SK-N-DZ (cell line): ENCODE measurements around the gene SLC45A3.
"Not testable (repeated sequence)": the region's sequence is repeated elsewhere in the genome, so short reads cannot be mapped to it uniquely, and the experiment has no call there.

Experiments used
- DNase-seq: peaks from one replicate; pipeline ENCODE4 v3.0.0-alpha.2; 2015; ENCODE audit warnings: low spot score

SLC45A3 gene

DNA sequence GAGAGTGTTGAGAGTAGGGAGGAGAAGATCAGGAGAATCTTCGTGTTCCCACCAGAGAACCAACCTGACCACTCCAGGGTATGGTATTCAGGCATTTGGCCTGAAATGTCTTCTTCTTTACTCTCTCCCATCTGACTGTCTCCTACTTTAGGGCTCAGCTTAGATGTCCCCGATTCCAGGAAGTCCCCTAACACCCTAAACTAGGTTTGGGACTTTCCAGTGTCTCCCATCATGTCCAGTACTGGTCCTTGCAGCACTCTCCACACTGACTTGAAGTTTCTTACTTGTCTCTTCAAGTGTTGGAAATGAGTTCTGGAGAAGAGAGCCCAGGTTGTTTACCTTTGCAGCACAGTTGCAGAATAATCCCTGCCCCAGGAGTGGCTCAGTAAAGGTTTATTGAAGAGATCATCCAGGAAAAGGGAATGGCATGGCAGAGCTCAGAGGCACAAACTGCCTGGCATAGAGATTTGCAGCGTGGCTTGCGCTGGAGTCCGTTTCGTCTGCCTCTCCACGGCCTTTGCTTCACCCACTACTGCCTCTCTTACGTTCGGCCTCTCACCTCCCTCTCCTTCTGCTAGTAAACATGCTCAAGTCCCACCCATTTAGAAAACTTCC is 42.3 kb downstream of the SLC45A3 start:
- DNase-seq: no peak

DNA sequence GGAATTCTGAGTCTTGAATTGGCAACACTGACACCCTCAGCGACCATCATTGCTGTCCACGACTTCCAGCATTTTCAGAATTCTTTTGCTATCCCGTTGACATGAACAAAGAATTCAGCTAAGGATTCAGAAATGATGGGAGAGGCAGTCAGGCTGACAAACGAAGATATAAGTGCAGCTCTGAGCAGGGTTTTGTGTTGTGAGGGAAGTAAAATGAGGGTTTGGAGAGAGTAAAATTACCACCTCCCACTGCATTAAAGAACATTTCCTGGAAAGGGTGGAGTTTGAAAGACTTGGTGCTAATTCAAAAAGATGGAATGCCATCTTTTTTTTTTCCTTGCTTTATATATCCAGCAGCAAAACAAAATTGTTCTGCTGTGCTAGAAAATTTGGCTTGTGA is 43.6 kb downstream of the SLC45A3 start:
- no peak for DNase-seq

DNA sequence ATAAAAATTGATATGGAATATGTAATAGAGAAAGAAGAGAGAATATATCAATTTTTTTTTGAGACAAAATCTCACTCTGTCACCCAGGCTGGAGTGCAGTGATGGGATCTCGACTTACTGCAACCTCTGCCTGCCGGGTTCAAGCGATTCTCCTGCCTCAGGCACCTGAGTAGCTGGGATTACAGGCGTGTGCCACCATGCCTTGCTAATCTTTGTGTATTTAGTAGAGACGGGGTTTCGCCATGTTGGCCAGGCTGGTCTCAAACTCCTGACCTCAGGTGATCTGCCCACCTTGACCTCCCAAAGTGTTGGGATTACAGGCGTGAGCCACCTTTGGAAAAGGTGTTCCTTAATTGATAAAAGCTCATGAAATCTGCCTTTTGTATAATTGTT is 44.2 kb downstream of the SLC45A3 start:
- DNase-seq: not testable (repeated sequence)

DNA sequence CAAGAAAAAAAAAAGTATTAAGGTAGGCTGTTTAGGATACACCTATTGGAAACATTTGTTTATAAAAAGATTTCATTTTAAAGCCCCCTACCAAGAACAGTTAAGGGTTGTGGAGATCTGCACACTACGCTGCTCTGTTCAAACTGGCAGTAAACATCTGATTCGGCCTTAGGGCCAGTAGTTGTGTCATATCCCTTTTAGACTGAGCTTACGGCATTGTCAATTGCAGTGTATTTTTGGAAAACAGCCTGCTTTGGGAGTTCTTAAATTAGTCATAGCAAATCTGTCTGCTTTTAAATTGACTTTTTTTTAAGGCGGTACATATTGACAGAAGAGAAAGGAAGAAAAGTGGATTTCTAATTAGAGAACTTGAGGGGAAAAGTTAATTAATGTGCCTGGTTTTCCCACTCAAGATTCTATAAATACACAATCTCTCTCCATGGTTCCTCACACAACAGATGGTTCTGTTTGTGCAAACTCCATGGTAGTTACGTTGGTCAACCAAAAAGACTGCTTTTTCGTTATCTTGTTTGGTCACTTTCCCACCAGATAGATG is 46.8 kb downstream of the SLC45A3 start:
- no peak for DNase-seq

DNA sequence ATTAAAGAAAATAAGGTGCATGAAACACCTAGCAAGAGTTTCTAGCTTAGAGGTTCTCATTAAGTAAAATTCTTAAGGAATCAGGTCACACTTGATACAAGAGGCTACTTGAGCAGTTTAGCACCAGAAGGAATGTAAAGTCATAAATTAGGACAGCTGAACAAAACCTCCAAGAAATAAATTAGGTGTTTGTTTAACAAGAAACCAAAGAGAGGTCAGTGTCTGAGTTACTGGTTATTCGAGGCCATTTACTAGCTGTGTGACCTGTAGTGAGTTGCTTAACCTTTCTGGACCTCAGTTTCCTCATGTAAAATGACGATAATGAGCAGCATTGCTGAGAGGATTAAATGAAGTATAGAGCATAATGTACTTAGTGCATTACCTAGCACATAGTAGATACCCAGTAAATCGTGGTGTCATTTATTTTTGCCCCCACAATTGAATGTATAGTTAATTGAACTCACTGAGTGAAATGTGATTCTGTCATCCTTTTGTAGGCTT is 47.6 kb downstream of the SLC45A3 start:
- DNase-seq: no peak

DNA sequence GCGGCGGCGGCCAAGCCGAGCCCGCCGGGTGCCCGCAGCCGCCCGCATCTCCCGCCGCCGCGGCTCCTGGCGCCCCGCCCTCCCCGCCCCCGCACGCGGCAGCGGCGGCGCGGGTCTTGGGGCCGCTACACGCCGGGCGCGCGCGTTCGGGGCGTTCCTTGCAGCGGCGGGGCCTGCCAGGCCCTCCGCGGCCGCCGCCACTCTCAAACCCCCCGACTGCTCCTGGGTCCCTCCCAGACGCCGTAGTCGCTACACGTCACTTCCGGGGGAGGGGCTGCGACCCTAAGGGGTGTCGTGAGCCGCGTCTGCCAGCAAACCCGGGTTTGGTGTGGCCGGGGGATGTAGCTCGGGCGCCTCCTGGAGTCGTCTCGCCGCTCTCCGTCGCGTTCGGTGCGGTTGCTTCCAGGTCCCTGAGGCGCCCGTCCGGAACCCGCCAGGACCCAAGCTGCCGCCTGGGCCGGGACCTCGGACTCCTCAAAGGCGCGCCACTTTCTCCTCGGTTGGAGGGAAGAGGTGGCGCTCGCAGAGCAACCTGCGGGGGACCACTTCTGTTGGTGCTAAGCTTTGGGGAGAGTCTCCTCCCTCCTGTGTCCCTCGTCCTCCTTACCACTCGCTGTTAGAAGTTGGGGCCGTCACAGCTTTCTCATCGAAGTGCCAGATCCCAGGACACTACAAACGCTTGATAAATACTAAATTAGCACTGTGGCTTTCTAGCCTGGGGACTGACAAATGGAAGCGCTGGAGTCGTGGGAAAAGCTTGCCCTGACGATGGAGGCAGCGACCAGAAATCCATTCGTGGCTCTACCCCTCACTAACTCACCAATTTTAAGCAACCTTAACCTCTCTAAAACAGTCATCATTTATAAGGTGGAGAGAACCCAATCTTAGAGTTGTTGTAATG is 48.3 kb downstream of the SLC45A3 start, which contains the start of gene ELK4:
Gene ELK4, minus strand, starts transcription at position 244 of the 901 bp plus-strand sequence. CDS start 8,129 bp downstream, outside the sequence.
- peak; percentile 97 for DNase-seq

DNA sequence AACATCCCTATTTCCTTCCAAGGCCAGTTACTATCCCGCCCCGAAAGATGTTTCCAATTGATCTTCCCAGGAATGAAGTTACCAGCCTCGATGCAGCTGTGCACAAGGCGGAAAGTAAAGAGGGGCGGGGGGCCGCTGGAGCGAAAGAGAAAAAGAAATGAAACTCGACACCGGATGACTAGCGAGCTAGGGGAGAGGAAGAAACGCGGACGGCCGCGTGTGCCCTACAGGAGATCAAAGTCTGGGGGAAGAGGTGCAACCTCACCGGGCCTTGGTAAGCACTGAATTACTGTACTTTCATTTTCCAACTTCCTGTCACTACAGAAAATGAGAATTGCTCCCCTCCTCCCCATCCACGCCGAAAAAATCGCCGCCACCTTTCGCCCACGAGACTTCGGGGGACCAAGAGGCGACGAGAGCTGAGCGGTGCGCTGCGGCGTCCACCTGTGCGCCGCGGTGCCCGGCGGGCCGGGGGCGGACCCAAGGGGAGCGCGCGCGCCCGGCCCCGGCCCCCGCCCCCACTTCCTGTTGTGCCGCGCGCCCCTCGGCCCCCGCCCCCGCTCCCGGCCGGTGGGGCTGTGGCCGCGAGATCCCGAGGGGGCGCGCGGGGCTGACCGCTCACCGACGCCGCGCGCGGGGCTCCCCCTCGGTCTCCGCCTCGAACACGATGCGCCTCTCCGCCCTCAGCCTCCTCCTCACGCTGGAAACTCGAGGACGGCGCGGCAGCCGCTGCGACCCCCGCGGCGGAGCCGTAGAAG is 49.1 kb downstream of the SLC45A3 start:
- DNase-seq: peak; percentile 73

DNA sequence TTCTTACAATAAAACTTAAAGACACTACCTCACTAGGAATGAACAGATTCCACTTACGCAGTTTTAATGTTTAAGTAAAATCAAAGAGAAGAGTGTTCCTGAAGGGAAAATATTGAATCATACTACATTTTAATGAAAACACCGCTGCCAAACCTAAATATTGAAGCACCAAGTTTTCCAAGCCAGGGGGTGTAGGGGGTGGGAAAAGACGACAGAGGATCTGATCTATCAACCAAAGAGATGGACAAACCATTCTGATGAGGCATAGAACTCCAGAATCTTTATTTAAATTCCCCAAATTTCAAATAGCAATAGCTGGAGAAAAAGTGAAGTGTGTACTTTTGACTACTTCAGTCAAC is 49.7 kb downstream of the SLC45A3 start:
- DNase-seq: no peak

DNA sequence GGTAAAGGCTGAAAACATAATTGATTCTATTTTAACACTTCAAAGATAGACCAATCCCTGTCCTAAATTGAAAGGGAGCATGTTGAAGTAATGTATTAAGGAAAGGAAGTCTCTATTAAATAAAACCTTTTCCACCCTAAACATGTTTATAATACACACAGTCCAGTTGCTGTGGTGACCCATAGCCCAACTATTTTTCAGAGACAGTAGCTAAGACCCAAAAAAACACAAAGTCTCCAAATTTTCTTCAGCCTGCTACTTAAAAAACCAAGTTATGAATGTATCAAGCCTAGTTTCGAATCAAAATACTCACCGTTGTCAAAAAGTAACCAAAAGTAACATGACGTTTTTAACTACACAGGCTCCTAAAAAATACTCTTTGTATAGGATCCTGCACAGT is 50.1 kb downstream of the SLC45A3 start:
- no peak for DNase-seq

DNA sequence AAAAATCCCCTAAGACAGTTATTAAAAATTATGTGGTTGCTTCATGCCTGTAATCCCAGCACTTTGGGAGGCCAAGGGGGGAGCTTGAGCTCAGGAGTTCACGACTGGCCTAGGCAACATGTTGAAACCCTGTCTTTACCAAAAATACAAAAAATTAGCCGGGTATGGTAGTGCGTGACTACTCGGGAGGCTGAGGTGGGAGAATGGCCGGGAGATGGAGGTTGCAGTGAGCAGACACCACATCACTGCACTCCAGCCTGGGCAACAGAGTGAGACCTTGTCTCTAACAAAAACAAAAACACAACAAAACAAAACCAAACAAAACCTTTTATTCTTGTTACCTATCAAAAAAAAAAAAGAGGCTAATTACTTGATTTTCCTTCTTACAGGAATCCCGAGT is 50.6 kb downstream of the SLC45A3 start:
- DNase-seq: no peak

DNA sequence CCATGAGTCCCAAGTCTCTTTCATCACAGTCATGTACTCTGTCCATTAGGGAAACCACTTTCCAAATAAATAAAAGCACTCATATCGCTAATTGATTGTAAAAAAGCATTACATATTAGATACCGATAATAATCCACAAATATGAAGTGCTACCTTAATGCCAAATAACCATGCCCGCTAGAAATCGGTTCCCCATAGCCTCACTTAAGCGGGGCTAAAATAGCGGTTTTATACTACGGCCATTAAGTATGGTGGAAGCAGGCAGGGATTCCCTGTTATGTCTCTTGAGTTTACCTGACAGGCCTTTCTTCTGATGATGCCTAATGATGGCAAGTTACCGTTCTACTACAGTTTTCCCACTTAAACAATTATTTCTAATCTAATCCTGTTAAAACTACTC is 52.4 kb downstream of the SLC45A3 start:
- no peak for DNase-seq

DNA sequence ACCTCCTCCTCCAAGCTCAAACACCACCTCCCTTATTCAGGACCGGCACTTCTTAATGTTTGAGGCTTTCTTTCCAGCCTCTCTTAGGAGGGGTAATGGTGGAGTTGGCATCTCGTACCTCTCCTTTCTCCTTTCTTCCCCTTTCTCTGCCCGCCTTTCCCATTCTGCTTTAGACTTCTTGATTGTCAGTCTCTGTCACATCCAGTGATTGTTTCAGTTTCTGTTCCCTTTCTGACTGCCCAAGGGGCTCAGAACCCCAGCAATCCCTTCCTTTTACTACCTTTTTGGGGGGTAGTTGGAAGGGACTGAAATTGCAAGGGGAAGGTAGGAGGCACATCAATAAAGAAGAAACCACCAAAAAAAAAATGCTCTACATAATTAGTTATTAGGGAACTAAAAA is 54.1 kb downstream of the SLC45A3 start:
- DNase-seq: no peak

DNA sequence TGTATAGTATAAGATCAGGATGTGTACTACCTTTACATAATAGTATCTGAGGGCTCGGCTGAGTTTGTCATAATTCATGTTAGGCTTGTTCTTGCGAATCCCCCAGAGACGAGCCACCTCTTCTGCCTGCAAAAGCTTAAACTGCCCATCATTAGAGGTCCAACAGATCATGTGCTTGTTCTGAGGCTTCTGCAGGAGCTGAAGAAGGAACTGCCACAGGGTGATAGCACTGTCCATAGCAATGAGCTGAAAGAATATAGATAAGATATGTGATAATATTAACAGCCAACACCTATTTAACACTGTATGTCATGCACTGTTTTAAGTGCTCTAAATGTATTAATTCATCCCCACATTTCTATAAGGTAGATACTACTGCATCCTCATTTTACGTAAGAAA is 56.7 kb downstream of the SLC45A3 start:
- DNase-seq: no peak

DNA sequence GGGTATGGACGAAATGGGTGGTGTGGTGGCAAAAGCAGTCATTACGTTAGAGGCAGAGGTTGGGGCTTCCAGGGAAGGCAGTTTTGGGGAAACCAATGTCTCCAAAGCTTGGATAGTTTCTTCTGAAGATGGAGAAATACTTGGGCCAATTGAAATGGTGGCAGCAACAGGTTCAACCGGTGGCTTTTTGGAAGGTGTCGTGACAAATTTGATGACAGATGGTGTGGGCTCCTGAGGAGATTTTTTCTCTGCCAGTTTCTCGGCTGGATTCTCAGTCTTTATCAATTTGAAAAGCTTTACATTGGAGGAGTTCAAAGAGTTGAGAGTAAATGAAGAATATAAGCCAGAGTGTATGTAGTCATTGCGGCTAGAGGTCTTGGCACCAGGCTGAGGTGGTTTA is 60.0 kb downstream of the SLC45A3 start:
- DNase-seq: no peak

DNA sequence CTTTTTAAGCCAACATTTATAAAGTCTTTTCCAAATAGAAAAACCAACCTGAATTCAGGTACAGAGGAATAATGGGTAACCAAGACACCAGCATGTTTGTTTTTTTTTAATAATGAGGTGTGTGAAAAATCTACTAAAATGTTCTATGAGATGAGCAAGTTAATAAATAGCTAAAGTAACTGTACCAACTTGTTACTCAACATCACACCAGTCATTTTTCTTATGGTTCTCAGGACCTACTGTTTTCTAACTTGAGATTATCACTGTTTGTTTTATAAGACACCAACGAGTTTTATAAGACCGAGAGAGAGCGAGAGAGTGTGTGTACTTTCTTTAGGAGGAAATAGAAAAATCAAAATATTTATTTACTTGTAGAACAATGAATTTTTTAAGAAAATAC is 60.9 kb downstream of the SLC45A3 start:
- DNase-seq: no peak

DNA sequence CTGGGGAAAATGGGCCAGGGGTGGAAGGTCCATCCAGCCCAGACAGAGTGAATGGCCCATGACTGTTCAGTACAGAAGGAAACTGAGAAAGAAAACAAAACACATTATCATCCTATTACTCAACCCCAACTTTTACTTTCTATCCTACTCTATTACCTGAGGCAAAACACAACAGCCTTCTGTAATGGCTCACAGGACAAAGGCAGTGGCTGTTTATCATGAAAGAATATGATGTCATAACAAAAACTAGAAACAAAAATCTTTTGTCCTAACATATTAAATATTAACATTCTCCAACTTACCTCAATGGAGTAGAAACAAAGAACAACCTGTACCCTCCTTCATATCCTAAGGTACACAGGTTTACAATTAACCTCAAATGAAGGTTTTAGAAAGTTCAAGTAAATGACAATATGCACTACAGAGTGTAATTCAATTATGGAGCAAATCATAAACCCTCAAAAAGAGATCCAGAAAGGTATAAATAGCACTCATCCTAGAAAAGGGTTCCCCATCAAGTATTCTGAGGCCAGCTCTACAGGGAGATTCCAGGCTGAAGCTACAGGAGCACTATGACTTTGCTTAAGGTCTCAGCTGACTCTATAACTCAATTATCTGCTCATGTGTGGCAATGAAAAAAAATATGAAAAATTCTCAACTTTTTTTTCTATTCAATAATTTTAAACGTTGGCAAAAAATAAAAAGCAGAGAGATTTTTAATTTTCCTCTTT is 63.6 kb downstream of the SLC45A3 start:
- no peak for DNase-seq

DNA sequence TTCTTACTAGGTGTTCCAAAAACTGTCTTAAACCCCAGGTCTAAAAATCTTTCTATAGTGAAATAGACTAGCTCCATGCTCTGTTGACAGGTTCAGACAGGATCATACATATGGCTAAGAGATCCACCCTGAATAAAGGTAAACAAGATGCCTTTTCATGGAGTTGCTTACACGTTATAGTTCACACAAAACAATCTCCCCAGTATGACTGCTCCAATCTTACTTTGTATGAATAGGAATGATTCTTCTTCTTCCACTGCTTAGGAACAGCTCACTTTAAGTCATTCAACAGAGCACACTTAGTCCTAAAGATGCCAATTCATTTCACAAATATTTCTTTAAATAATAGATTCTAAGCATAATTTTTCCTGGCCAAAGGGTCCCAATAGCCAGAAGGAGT is 64.5 kb downstream of the SLC45A3 start:
- no peak for DNase-seq

DNA sequence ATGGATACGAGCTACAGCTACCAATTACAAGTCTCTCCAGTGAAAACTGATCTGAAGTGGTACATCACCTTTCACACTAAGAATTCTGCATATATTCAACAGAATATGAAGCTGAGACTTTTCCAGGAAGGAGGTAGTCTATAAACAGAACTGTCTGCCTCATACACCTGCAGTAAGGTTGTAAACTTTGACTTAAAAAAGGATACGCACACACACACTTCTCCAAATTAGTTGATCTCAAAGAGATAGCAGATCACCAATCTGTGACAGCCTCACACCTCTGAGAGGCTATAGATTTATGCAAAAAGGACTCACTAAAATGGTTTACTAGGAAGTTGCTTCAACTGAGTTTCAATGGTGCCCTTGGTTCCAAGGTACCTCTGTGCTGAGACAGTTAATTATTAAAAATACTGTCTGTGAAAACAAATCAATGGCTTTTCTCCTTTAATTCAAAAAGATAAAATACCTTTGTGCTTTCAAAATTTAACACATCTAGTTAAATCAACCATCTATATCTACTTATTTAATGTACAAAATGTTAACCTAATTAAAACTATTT is 66.4 kb downstream of the SLC45A3 start:
- no peak for DNase-seq

DNA sequence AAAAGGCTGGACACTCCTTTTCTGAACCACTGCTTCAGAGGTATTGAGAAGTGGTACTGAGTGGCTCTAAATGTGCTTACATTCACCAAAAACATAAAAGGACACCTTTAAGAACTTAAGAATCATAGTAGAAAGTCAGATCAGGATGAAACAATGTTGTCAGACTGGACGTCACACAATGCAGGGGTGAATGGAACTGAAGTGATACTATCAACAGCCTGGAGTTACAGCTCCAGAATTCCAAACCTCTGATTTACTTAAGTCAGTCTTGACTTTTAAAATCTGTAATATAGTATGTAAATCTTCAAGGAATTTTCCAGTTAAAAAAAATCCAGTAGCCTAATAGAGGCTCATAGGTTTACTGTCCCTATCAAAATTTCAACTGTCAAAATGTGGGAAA is 67.8 kb downstream of the SLC45A3 start:
- no peak for DNase-seq

DNA sequence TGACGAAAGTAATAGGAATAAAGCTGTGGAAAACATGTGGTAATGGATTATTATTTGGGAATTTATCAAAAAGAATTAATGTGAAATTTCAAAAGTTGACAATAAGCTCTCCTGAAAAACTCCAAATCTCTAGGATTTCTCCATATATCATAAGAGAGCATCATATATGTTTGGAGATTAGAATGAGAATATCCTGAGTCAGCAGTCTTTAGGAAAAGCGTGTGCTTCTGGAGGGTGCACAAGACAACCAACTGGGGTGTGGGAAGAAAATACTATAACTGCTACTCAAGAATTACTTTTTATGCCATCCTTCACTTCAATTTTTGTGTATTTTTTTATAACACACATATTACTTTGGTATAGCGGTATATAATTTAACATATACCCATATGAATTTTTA is 68.2 kb downstream of the SLC45A3 start:
- DNase-seq: no peak

DNA sequence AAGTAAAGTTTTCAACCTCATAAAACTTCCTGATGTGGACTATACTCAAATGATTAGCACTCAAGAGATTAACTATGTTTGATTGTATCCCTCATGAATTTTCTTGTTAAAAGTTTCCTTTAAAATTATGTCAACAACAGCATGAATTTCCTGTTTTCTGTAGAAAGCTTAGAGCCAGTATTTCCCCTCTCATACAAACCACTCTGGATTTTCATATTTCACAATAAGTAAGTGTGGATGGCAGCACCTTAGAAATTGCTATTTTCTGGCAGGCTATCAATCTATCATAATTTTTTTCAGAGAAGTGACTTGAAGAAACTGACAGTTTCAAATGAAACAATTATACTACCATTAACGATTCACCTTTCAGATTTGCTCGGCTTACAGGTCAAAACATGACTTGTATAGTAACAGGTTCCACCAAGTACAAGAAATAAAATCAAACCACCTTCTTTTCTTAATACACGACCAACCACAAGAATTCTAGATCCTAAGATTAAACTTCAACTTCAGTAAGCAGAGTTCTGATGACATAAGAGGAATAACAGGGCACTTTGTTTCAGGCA is 69.3 kb downstream of the SLC45A3 start:
- no peak for DNase-seq
